ENCODE data around the gene BRPF3. TPM values are rescaled to one million over a fixed set of nuclear protein-coding genes. Genes with fewer than 3 reads are reported as not detected.

The BRPF3 gene
- total RNA-seq, 1 experiment from 2014 or later: 43.4 TPM

GRCh38 chr6:36222924-36223323 is 26.4 kb downstream of the BRPF3 start:
- Mint-ChIP-seq H3K4me3 (no peak overlapping the region), H3K36me3 (ENCODE audit: insufficient read depth in 1 of 3, low read depth in 3 of 3) (peaks cover 4 to 81% (median 66%) of the 10 kb centered on the region in 3 experiments; a peak in 6 of 7 replicates), H3K27me3 (ENCODE audit: low read depth) (no peaks in the 10 kb centered on the region), H3K27ac (no peak overlapping the region), H3K4me1 (no peaks in the 10 kb centered on the region), H3K9me3 (no peaks in the 10 kb centered on the region)
- H2AK5ac ChIP-seq (ENCODE audit: insufficient read length, low read length): no peak overlapping the region
- H3K23ac ChIP-seq (ENCODE audit: insufficient read length, low read depth, low read length): no peak overlapping the region
- no peak overlapping the region for H2BK20ac ChIP-seq (ENCODE audit: low read depth, low read length, poor library complexity, severe bottlenecking)
- no peak overlapping the region for H3K9ac ChIP-seq (ENCODE audit: extremely low read depth, insufficient read length, low read length)
- H2BK15ac ChIP-seq (ENCODE audit: low read depth, low read length): no peak overlapping the region
- H3K4me1 ChIP-seq (ENCODE audit: insufficient read depth, low read length): no peaks in the 10 kb centered on the region
- H3K27me3 ChIP-seq (ENCODE audit: insufficient read depth, low read length): no peaks in the 10 kb centered on the region
- no peak overlapping the region for H3K27ac ChIP-seq (ENCODE audit: insufficient read length, low read depth, low read length)
- no peak overlapping the region for H2BK120ac ChIP-seq (ENCODE audit: low read depth, low read length, poor library complexity, severe bottlenecking)
- H3T11ph ChIP-seq (ENCODE audit: low read length): no peak overlapping the region
- no peak overlapping the region for H4K8ac ChIP-seq (replicated peaks; ENCODE audit: insufficient read length, low read depth, low read length)
- no peak for DNase-seq
- no peak overlapping the region for H3K14ac ChIP-seq (ENCODE audit: insufficient read depth, low read length)
- no peak for TF ChIP-seq CTCF (conservative IDR thresholded peaks at IDR 0.05)
- no CpG with 5 or more reads among the region's 4 CpGs for WGBS (ENCODE audit: extremely low coverage, insufficient read length, low lambda C conversion rate)
- no peaks in the 10 kb centered on the region for H3K9me3 ChIP-seq (ENCODE audit: control insufficient read depth, low read depth, low read length)
- no peak overlapping the region for H3K56ac ChIP-seq (ENCODE audit: insufficient read length, low read depth, low read length)
- H3K23me2 ChIP-seq (ENCODE audit: insufficient read length, low read depth, low read length, poor library complexity, severe bottlenecking): no peaks in the 10 kb centered on the region
- no peak overlapping the region for H2AFZ ChIP-seq (ENCODE audit: low read length)
- H3K79me2 ChIP-seq (ENCODE audit: insufficient read depth, low read length): no peaks in the 10 kb centered on the region
- H4K91ac ChIP-seq (ENCODE audit: insufficient read length, low read depth, low read length): no peak overlapping the region
- no peak overlapping the region for H3K4ac ChIP-seq (ENCODE audit: low read depth, low read length)
- H4K5ac ChIP-seq (ENCODE audit: insufficient read length, low read depth, low read length): no peak overlapping the region
- H4K20me1 ChIP-seq (ENCODE audit: control insufficient read depth, insufficient read depth, insufficient read length): no peaks in the 10 kb centered on the region
- H2BK12ac ChIP-seq (ENCODE audit: insufficient read length, low read depth, low read length): no peak overlapping the region
- no peak overlapping the region for H3K18ac ChIP-seq (ENCODE audit: insufficient read length, low read depth, low read length)
- no peak overlapping the region for H3K4me2 ChIP-seq (ENCODE audit: insufficient read depth, insufficient read length, low read length)
- H3K79me1 ChIP-seq (ENCODE audit: insufficient read depth, low read depth, low read length, poor library complexity, severe bottlenecking): no peaks in the 10 kb centered on the region
- H2BK5ac ChIP-seq (ENCODE audit: insufficient read length, low read length): no peak overlapping the region

All from H9 (cell line).